GM12864 (cell line): ENCODE results near the gene LMO1.

ENCODE experiments used
- DNase-seq: peaks from one replicate; pipeline ENCODE4 v3.0.0-alpha.2; 2011; ENCODE audit warnings: low read depth
- H3K4me3 ChIP-seq: 2 replicates; pipeline ENCODE4 v1.5.1; 2011; ENCODE audit warnings: mild to moderate bottlenecking, low read depth, low read length, control low read depth
- TF ChIP-seq, protein P1 (sequence below): IDR thresholded peaks from 2 replicates; pipeline ENCODE4 v1.5.1; 2011; ENCODE audit warnings: low read depth, mild to moderate bottlenecking, moderate library complexity, low read length, control low read depth, inconsistent platforms; ENCODE audit errors: missing control alignments

LMO1 gene

GRCh38 chr11:8206251-8207079 is 57.2 kb downstream of the LMO1 start:
- no peak for DNase-seq
- TF ChIP-seq, protein P1, sequence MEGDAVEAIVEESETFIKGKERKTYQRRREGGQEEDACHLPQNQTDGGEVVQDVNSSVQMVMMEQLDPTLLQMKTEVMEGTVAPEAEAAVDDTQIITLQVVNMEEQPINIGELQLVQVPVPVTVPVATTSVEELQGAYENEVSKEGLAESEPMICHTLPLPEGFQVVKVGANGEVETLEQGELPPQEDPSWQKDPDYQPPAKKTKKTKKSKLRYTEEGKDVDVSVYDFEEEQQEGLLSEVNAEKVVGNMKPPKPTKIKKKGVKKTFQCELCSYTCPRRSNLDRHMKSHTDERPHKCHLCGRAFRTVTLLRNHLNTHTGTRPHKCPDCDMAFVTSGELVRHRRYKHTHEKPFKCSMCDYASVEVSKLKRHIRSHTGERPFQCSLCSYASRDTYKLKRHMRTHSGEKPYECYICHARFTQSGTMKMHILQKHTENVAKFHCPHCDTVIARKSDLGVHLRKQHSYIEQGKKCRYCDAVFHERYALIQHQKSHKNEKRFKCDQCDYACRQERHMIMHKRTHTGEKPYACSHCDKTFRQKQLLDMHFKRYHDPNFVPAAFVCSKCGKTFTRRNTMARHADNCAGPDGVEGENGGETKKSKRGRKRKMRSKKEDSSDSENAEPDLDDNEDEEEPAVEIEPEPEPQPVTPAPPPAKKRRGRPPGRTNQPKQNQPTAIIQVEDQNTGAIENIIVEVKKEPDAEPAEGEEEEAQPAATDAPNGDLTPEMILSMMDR: no peak
- H3K4me3 ChIP-seq: no peak overlapping the region

- DNase-seq: no peak
- H3K4me3 ChIP-seq: no peak overlapping the region
- TF ChIP-seq, protein P1: no peak
Measured at GRCh38 chr11:8205566-8205965, 58.1 kb downstream of the LMO1 start.

GRCh38 chr11:8204596-8204995 is 59.1 kb downstream of the LMO1 start:
- no peak for DNase-seq
- no peak overlapping the region for H3K4me3 ChIP-seq
- TF ChIP-seq, protein P1: no peak

GRCh38 chr11:8204025-8204424 is 59.7 kb downstream of the LMO1 start:
- H3K4me3 ChIP-seq: no peak overlapping the region
- DNase-seq: no peak
- TF ChIP-seq, protein P1: no peak

DNA sequence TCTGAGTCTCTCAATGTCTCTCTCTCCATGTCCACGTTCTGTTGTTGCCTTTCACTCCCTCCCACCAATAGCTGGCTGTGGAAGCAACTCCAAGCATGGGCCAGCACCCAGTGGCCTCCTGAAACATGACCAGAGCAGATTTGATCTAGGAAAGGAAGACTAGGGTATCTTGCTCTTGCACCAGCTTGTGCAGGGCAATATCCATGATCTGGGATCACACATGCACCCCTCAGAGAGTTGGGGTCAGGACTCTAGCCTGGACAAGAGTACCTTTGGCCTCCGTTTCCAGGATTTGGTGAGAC is 60.3 kb downstream of the LMO1 start:
- DNase-seq: no peak
- H3K4me3 ChIP-seq: no peak overlapping the region
- TF ChIP-seq, protein P1: no peak

- no peak overlapping the region for H3K4me3 ChIP-seq
- no peak for DNase-seq
- TF ChIP-seq, protein P1: no peak
Measured at GRCh38 chr11:8202516-8203413, 60.9 kb downstream of the LMO1 start.
